Common myeloid progenitor, CD34-positive (primary cell): Measurements from ENCODE around the gene MRPL47. TPM values are rescaled to one million over a fixed set of nuclear protein-coding genes. Genes with fewer than 3 reads are reported as not detected.

ENCODE experiments used
- CTCF ChIA-PET: fragments of 350-600 bp; sonication (Branson Sonifier 250); formaldehyde crosslinking; loops from one replicate; lab custom pipeline; 2021; ENCODE audit warnings: antibody characterized with exemption; lab: Charles Lee
- POLR2A ChIA-PET: fragments of 350-600 bp; sonication (Branson Sonifier 250); formaldehyde crosslinking; loops from one replicate; lab custom pipeline; 2021; ENCODE audit warnings: antibody characterized with exemption; lab: Charles Lee
- DNase-seq, 3 donors: peaks; one replicate each; pipeline versions ENCODE4 v3.0.0 to v3.0.0-alpha.2; 2013
- H3K27ac ChIP-seq, 2 experiments: 1 replicate in 1 of 2; 2 replicates in 1 of 2; pipeline ENCODE4 v1.7.0; 2013; ENCODE audit warnings: inconsistent platforms in 2 of 2, low read length in 2 of 2, mild to moderate bottlenecking in 2 of 2, low read depth in 1 of 2, moderate library complexity in 1 of 2; ENCODE audit not compliant: severe bottlenecking in 2 of 2, insufficient read depth in 1 of 2, poor library complexity in 1 of 2
- H3K27me3 ChIP-seq, 5 experiments: replicated peaks in 2 of 5; 1 replicate in 3 of 5; 2 replicates in 2 of 5; pipeline versions ENCODE4 v1.6.1 to v1.7.0; 2013; ENCODE audit warnings: low read length in 4 of 5, mild to moderate bottlenecking in 2 of 5, moderate library complexity in 2 of 5, inconsistent platforms in 1 of 5; ENCODE audit not compliant: insufficient read depth in 5 of 5, control insufficient read depth in 4 of 5
- H3K36me3 ChIP-seq, 4 experiments: 1 replicate in 2 of 4; 2 replicates in 2 of 4; pipeline versions ENCODE4 v1.6.1 to v1.7.0; 2013; ENCODE audit warnings: low read length in 3 of 4, control low read depth in 1 of 4, mild to moderate bottlenecking in 1 of 4; ENCODE audit not compliant: control insufficient read depth in 4 of 4, insufficient read depth in 4 of 4
- H3K4me1 ChIP-seq, 4 experiments: 1 replicate in 3 of 4; 2 replicates in 1 of 4; pipeline versions ENCODE4 v1.6.1 to v1.7.1; 2013; ENCODE audit warnings: low read length in 3 of 4, mild to moderate bottlenecking in 3 of 4, control low read depth in 1 of 4, inconsistent platforms in 1 of 4, moderate library complexity in 1 of 4; ENCODE audit not compliant: control insufficient read depth in 4 of 4, insufficient read depth in 4 of 4; ENCODE audit errors: control extremely low read depth in 1 of 4
- H3K4me3 ChIP-seq, 7 experiments: 1 replicate in 4 of 7; 2 replicates in 3 of 7; pipeline versions ENCODE4 v1.5.1 to v1.7.0; 2013; ENCODE audit warnings: mild to moderate bottlenecking in 7 of 7, low read length in 6 of 7, moderate library complexity in 6 of 7, inconsistent platforms in 2 of 7, low read depth in 2 of 7, control low read depth in 1 of 7; ENCODE audit not compliant: insufficient read depth in 4 of 7, control insufficient read depth in 1 of 7; ENCODE audit errors: extremely low read depth in 1 of 7
- H3K9me3 ChIP-seq, 5 experiments: 1 replicate in 4 of 5; 2 replicates in 1 of 5; pipeline versions ENCODE4 v1.6.1 to v1.7.1; 2013; ENCODE audit warnings: low read length in 4 of 5, mild to moderate bottlenecking in 2 of 5, inconsistent platforms in 1 of 5, low read depth in 1 of 5, moderate library complexity in 1 of 5; ENCODE audit not compliant: control insufficient read depth in 4 of 5, insufficient read depth in 2 of 5; ENCODE audit errors: control extremely low read depth in 1 of 5
- WGBS: methylation state at CpG from one replicate; pipeline ENCODE4 v1.1.5; 2013; ENCODE audit not compliant: insufficient coverage; 5-methylcytosine and 5-hydroxymethylcytosine counted together
- polyA plus RNA-seq: library from polyadenylated mRNA; unstranded; fragments of 120-200 nt; gene quantifications from one replicate; pipeline ENCODE4 v1.2.1, GENCODE V29; 2013

Gene MRPL47
- polyA plus RNA-seq, result 32.3 TPM

DNA sequence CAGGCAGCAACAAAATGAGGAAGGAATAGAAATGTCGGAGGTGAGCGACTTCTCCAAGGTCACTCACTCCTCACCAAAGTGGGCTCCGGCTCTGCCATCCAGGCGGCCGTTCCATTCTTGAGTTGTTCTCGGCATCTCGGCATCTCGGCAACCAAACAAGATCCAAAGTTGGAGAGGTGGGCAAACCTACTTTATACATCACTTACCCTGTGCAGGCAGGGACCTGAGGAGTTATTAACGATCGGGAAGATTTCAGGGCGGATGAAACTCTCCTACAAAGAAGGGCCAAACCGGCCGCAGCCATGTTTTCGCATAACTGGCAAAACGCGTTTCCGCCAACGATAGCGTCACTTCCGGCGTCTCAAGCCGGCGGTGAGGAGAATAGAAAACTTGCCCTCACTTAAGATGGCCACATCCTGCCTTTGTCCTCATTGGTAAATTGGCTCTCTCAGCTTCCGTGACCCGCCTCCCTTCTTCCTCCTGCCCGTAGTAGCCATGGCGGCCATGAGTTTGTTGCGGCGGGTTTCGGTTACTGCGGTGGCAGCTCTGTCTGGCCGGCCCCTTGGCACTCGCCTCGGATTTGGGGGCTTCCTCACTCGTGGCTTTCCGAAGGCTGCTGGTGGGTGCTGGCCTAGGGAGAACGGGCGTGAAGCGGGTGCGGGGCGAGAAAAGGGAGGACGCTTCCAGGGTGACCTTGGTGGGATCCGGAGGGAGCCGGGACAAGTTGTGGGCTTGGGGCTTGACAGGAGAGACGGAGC is at the start of gene MRPL47, which contains the start of gene NDUFB5:
TSS of gene MRPL47 (minus strand) at position 318 of the 758 bp plus-strand sequence. CDS start at position 304, 14 bp downstream.
TSS of gene NDUFB5 (plus strand) at position 474 of the 758 bp plus-strand sequence. CDS start at position 496, 22 bp downstream.
- peak within 1 kb of the TSS; percentile 97 to 99 for H3K27ac ChIP-seq
- ChIA-PET CTCF (interaction anchor here (0.9 to 1.0 kb wide), 2 partner anchors 10 to 14 kb away, joined by 3 to 4 read pairs; no protein-coding TSS in a partner anchor), POLR2A (interaction anchor here (1.3 to 1.5 kb wide), 2 partner anchors 48 to 153 kb away, joined by 3 to 4 read pairs; partner anchors contain the start of genes GNB4 and USP13)
- H3K4me3 ChIP-seq, result peak within 1 kb of the TSS; percentile 84 to 100 (median 98)
- under 1% methylated on average over 27 of the region's 45 CpGs for WGBS
- H3K9me3 ChIP-seq, result no peaks in the 10 kb centered on the region
- DNase-seq, result peak; percentile 98 to 99 (median 99)
- peaks cover under 1 to 25% (median 16%) of the 10 kb centered on the region in 4 experiments for H3K36me3 ChIP-seq
- peaks cover 0 to 32% (median 25%) of the 10 kb centered on the region in 4 experiments for H3K4me1 ChIP-seq
- H3K27me3 ChIP-seq, result no peaks in the 10 kb centered on the region

DNA sequence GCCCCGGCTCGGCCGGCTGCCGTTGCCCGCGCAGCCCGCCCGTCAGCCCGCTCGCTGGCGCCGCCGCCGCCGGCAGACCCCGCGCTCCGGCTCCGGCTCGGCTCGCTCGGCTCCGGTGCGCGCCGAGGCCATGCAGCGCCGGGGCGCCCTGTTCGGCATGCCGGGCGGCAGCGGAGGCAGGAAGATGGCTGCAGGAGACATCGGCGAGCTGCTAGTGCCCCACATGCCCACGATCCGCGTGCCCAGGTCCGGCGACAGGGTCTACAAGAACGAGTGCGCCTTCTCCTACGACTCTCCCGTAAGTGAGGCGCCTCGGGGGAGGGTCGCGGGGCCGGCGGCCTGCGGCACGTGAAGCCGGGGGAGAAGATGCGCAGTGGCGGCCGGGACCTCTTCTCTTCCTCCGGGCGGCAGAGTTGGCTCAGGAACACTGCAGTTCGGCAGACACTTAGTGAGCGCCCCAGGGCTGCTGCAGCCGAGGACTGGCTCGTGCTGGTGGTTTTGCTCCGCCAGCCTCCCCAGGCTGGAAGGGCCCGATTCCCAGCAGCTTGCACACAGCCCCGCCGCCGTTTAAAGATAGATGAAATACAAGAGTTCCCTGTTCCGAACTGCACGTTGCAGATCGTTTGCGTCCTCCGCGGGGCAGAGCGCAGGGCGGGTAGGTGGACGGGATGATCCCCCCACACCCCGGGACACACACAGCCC is 48.8 kb upstream of the MRPL47 start:
- ChIA-PET CTCF (interaction anchor here (1.3 to 1.6 kb wide), 2 partner anchors 9 to 115 kb away, joined by 4 read pairs; no protein-coding TSS in a partner anchor), POLR2A (interaction anchor here (0.9 to 1.3 kb wide), 2 partner anchors 49 to 84 kb away, joined by 3 to 4 read pairs; partner anchors contain the start of genes MRPL47 and NDUFB5)
- H3K27me3 ChIP-seq, result peaks cover 0 to 2% (median 0%) of the 10 kb centered on the region in 5 experiments
- peaks cover 1 to 22% (median 14%) of the 10 kb centered on the region in 4 experiments for H3K4me1 ChIP-seq
- peak overlapping the region in 1 of 2 experiments; percentile 25 for H3K27ac ChIP-seq
- peak; percentile 73 to 85 (median 78) for DNase-seq
- peaks cover 0 to 3% (median 0%) of the 10 kb centered on the region in 4 experiments for H3K36me3 ChIP-seq
- H3K4me3 ChIP-seq, result peak overlapping the region; percentile 81 to 95 (median 88)
- WGBS, result under 1% methylated on average over 73 of the region's 77 CpGs
- H3K9me3 ChIP-seq, result no peaks in the 10 kb centered on the region

DNA sequence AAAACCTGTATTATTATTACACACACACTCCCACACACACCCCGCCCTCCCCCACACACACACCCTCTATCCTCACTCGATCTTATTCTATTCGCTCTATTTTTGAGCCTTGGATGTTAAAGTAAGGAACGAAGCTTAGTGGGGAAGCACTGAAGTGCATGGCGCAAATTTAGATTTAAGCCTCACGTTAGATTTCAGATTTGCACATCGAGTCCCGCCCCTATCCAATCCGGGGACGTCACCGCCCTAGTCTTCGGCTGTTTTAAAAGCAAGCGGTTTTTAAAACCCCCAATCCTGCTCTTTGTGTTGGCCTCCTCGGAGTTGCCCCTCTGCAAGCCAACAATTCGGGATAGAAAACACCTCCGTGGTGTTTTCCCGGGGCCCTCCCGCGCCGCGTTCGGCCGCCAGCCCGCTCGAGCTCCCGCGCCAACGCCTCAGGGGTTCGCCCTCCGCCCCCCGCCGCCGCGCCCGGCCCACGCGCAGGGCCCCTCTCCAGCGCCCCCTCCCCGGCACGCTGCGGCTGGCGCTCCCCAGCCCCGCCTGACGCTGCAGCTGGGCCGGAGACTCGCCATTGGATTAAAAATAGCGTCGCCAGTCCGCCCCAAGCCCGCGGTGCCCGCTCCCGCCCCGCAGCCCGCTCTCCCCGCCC is 48.1 kb upstream of the MRPL47 start, which contains the start of gene USP13:
TSS of gene USP13 (plus strand) at position 594 of the 649 bp plus-strand sequence. CDS start 186 bp downstream, outside the sequence.
- POLR2A ChIA-PET, result interaction anchor here (0.9 to 1.3 kb wide), 2 partner anchors 49 to 83 kb away, joined by 3 to 4 read pairs; partner anchors contain the start of genes MRPL47 and NDUFB5
- CTCF ChIA-PET, result interaction anchor here (1.3 kb wide), 1 partner anchor 10 kb away, joined by 4 read pairs; no protein-coding TSS in a partner anchor
- Histone ChIP-seq H3K4me1 (peaks cover 1 to 22% (median 14%) of the 10 kb centered on the region in 4 experiments), H3K36me3 (peaks cover 0 to 3% (median 0%) of the 10 kb centered on the region in 4 experiments), H3K27me3 (peaks cover 0 to 2% (median 0%) of the 10 kb centered on the region in 5 experiments), H3K9me3 (no peaks in the 10 kb centered on the region), H3K4me3 (peak within 1 kb of the TSS; percentile 81 to 95 (median 88)), H3K27ac (peak within 1 kb of the TSS in 1 of 2 experiments; percentile 34)
- 0% methylated on average over 50 of the region's 56 CpGs for WGBS
- peak; percentile 70 to 92 (median 88) for DNase-seq

DNA sequence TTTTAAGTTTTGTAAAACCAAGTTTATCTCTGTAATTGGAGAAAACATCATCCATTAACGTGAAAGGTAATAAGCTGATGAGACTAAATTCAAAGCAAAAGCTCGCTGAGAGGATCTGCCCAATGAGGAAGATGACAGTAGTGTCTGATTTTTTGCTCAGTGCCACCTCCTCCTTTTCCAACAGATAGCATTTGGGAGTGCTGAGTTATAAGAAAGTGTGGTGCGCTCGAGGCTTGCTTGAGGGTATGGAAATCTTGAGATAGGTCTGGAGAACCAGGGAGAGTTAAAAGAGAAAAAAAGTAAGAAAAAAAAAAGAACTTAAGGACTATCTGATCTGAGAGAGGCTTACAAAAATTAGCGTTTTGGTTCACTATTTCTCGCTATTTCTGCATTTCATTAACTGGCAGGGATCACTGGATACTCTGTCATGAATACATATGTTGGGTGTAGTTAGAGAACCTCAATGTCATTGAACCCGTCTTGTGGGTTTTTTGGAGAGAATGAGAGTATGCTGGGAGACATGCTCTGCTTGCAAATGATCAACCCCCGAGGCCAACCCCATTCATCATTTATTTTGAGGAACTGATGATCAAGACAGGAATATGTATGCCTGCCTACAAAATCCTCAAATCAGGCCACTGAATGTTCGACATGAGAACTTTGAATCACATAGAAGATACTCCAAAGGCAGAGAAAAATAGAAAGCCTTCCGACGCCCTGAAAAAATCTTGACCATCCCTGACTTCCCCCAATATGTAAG is 47.4 kb upstream of the MRPL47 start:
- peaks cover 1 to 22% (median 14%) of the 10 kb centered on the region in 4 experiments for H3K4me1 ChIP-seq
- 42% methylated on average over 11 of the region's 11 CpGs for WGBS
- H3K9me3 ChIP-seq, result no peaks in the 10 kb centered on the region
- peak; percentile 16 to 81 (median 69) for DNase-seq
- H3K4me3 ChIP-seq, result peak overlapping the region in 6 of 7 experiments; percentile 67 to 93 (median 88)
- POLR2A ChIA-PET, result interaction anchor here (1.3 kb wide), 1 partner anchor 48 kb away, joined by 4 read pairs; the partner anchor contains the start of genes MRPL47 and NDUFB5
- peaks cover 0 to 3% (median 0%) of the 10 kb centered on the region in 4 experiments for H3K36me3 ChIP-seq
- CTCF ChIA-PET, result interaction anchor here (1.3 kb wide), 1 partner anchor 11 kb away, joined by 4 read pairs; no protein-coding TSS in a partner anchor
- H3K27ac ChIP-seq, result peak overlapping the region in 1 of 2 experiments; percentile 34
- H3K27me3 ChIP-seq, result peaks cover 0 to 2% (median 0%) of the 10 kb centered on the region in 5 experiments

DNA sequence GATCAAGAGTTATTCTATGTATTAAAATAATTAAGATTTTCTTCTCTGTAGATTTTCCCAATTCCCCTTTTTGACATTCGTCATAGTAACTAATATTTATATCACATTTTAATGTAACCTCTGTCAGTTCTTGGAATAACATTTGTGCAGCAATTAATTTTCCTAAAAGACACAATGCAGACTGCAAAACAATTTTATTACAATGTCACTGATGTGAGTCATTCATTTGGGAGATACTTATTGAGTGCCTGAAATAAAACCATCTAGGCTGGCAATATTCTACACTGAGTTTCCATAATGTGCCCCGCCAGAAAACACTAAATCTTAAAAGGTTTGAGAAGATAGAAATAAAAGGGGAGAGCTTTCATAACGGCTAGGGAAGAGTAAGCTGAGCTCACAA is 41.7 kb upstream of the MRPL47 start:
- H3K4me3 ChIP-seq, result no peak overlapping the region
- peaks cover 0 to 5% (median 0%) of the 10 kb centered on the region in 4 experiments for H3K4me1 ChIP-seq
- H3K36me3 ChIP-seq, result no peaks in the 10 kb centered on the region
- CTCF ChIA-PET, result no interaction called here
- no peak overlapping the region for H3K27ac ChIP-seq
- H3K27me3 ChIP-seq, result peaks cover 0 to 2% (median 0%) of the 10 kb centered on the region in 5 experiments
- POLR2A ChIA-PET, result no interaction called here
- H3K9me3 ChIP-seq, result no peaks in the 10 kb centered on the region
- 100% methylated on average over 2 of the region's 3 CpGs for WGBS
- no peak for DNase-seq
